ENCODE data around the gene EFCAB6. TPM values are rescaled to one million over a fixed set of nuclear protein-coding genes. Genes with fewer than 3 reads are reported as not detected.

The EFCAB6 gene
- total RNA-seq, 1 donor from 2014 or later: 1.5 TPM

DNA sequence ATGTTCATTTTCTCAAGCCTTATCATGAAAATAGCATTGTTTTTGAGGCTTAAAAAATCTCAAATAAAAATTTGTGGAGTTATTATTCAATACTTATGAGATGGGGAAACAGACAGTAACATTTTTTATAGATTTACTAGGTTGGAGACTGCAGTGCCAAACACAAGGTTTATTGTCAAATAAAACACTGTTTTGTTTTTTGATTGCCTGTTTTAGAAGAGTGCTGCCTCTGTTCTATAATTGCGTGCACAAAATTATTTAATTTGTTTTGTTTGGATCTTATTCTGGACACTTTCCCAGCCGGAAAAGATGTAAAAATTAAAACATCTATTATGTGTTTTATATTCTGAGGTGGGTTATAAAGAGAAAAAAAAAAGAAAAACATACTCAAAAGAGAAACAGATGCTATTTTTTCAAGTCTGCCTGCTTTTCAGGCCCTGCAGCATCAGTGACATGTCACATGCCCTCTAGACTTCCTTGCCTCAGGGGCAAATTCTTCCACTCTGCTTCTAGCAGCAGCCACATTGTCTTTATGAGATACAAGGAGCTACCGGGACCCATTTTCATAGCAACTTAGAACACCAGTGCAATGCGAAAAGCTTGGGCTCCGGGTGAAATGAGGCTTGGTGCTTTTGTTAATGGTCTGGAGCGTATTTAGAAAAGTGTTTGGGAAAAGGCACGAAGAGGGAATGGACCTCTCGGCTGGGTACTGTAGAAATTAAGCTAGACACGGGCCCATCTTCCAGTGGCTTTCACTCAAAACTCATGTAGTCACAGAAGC lies 77.5 kb downstream of the EFCAB6 start:
- TF ChIP-seq, protein P1, sequence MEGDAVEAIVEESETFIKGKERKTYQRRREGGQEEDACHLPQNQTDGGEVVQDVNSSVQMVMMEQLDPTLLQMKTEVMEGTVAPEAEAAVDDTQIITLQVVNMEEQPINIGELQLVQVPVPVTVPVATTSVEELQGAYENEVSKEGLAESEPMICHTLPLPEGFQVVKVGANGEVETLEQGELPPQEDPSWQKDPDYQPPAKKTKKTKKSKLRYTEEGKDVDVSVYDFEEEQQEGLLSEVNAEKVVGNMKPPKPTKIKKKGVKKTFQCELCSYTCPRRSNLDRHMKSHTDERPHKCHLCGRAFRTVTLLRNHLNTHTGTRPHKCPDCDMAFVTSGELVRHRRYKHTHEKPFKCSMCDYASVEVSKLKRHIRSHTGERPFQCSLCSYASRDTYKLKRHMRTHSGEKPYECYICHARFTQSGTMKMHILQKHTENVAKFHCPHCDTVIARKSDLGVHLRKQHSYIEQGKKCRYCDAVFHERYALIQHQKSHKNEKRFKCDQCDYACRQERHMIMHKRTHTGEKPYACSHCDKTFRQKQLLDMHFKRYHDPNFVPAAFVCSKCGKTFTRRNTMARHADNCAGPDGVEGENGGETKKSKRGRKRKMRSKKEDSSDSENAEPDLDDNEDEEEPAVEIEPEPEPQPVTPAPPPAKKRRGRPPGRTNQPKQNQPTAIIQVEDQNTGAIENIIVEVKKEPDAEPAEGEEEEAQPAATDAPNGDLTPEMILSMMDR (conservative IDR thresholded peaks at IDR 0.05): no peak
- peak overlapping the region; percentile 10 for H3K27ac Mint-ChIP-seq (ENCODE audit: unreplicated experiment)

DNA sequence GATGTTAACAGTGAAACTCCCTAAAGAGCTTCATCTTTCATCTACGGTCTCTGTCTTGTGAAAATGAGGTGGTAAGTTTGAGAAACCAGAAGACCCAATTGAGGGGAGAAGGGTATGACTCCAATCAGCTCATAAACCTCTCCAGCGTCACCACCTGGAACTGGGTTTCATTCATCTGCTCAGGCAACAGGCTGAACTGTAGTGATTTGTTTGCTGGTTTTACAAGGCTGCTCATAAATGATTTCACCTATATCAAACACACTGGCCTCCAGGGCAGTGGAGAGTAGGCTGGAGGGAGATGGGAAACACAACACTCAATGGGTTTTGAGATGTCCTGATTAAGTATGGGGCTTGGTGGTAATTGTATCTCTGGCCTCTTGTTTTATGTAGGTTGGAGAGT lies 79.0 kb downstream of the EFCAB6 start:
- Mint-ChIP-seq H3K27me3 (ENCODE audit: low read depth) (no peaks in the 10 kb centered on the region), H3K4me1 (peaks cover 10% of the 10 kb centered on the region), H3K9me3 (no peaks in the 10 kb centered on the region), H3K27ac (ENCODE audit: unreplicated experiment) (no peak overlapping the region), H3K36me3 (ENCODE audit: low read depth) (no peaks in the 10 kb centered on the region), H3K4me3 (no peak overlapping the region)
- TF ChIP-seq, protein P1 (conservative IDR thresholded peaks at IDR 0.05): no peak
- no peak for DNase-seq (ENCODE audit: low read depth, low spot score)

More for the DNA sequence above, 77.5 kb downstream of the EFCAB6 start:
- Mint-ChIP-seq H3K4me3 (no peak overlapping the region), H3K9me3 (no peaks in the 10 kb centered on the region), H3K27me3 (ENCODE audit: low read depth) (no peaks in the 10 kb centered on the region), H3K4me1 (peaks cover 10% of the 10 kb centered on the region), H3K36me3 (ENCODE audit: low read depth) (no peaks in the 10 kb centered on the region)
- no peak for DNase-seq (ENCODE audit: low read depth, low spot score)

DNA sequence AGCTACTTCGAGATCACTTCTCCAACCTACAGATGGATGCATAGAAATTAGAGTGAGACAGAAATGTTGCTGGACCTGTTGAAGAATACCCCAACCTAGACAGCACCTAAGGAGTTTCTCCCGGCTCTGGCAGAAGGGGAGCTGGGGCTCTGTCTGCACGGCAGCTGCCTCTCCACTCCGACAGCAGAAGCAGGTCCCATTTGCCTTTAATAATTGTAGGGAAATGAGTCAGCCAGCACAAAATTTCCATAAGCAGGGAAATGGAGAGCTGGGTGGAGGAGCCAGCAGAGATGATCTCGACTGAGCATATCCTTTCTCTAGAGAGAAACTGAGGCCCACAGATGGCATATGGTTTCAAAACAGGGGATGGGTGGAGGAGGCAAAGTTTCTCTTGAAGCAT lies 80.1 kb downstream of the EFCAB6 start:
- H3K27ac Mint-ChIP-seq (ENCODE audit: unreplicated experiment): no peak overlapping the region
- peaks cover 10% of the 10 kb centered on the region for H3K4me1 Mint-ChIP-seq
- DNase-seq (ENCODE audit: low read depth, low spot score): no peak
- H3K9me3 Mint-ChIP-seq: no peaks in the 10 kb centered on the region
- H3K4me3 Mint-ChIP-seq: no peak overlapping the region
- H3K27me3 Mint-ChIP-seq (ENCODE audit: low read depth): no peaks in the 10 kb centered on the region
- TF ChIP-seq, protein P1 (conservative IDR thresholded peaks at IDR 0.05): no peak
- no peaks in the 10 kb centered on the region for H3K36me3 Mint-ChIP-seq (ENCODE audit: low read depth)

DNA sequence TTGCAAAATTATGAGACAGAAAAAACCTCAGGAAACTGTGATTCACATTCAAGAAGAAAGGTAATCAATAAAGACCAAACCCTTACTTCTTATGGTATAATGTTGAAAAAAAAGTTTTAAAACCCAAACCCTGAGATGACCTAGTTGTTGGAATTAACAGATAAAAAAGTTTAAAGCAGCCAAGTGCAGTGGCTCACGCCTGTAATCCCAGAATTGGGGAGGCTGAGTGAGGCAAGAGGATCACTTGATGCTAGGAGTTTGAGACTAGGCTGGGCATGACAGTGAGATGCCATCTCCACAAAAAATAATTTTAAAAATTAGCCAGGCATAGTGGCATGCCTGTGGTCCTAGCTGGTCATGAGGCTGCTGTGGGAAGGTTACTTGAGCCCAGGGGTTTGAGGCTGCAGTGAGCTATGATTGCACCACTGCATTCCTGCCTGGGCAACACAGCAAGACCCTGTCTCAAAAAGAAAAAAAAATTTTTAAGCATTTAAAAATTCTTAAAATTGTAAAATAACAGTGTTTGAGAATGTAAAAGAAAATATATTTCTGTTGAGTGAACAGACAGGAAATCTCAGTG lies 85.1 kb downstream of the EFCAB6 start:
- no peak overlapping the region for H3K27ac Mint-ChIP-seq (ENCODE audit: unreplicated experiment)
- no peak for DNase-seq (ENCODE audit: low read depth, low spot score)
- H3K36me3 Mint-ChIP-seq (ENCODE audit: low read depth): no peaks in the 10 kb centered on the region
- H3K4me3 Mint-ChIP-seq: no peak overlapping the region
- H3K4me1 Mint-ChIP-seq: no peaks in the 10 kb centered on the region
- no peaks in the 10 kb centered on the region for H3K27me3 Mint-ChIP-seq (ENCODE audit: low read depth)
- TF ChIP-seq, protein P1 (conservative IDR thresholded peaks at IDR 0.05): no peak
- no peaks in the 10 kb centered on the region for H3K9me3 Mint-ChIP-seq

DNA sequence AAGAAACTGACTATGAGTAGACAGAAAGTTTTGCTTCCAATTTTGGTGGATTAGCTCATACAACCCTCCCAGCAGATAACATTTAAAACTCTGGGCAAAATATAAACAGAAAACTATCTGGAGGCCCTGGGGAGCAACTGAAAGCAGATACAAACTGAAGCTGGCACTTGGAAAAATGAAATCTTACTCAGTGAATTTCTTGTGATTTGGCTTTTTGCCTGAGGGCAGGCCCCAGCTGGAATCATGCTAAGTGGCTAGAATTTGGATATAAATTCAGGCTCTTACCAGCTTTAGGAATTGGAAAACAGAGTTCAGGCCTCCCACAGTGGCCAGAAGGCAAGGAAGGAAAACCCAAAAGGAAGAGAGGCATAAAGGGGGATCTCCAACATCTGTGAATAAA lies 85.8 kb downstream of the EFCAB6 start:
- no peaks in the 10 kb centered on the region for H3K36me3 Mint-ChIP-seq (ENCODE audit: low read depth)
- no peak overlapping the region for H3K4me3 Mint-ChIP-seq
- TF ChIP-seq, protein P1 (conservative IDR thresholded peaks at IDR 0.05): no peak
- no peak overlapping the region for H3K27ac Mint-ChIP-seq (ENCODE audit: unreplicated experiment)
- H3K27me3 Mint-ChIP-seq (ENCODE audit: low read depth): no peaks in the 10 kb centered on the region
- H3K4me1 Mint-ChIP-seq: no peaks in the 10 kb centered on the region
- DNase-seq (ENCODE audit: low read depth, low spot score): no peak
- no peaks in the 10 kb centered on the region for H3K9me3 Mint-ChIP-seq
